Measurements from ENCODE around the gene FARP1. TPM values are rescaled to one million over a fixed set of nuclear protein-coding genes. Genes with fewer than 3 reads are reported as not detected.

Gene FARP1
- total RNA-seq, 6 experiments from 2014 or later = 44.9 to 104 (median 80.0) TPM

DNA sequence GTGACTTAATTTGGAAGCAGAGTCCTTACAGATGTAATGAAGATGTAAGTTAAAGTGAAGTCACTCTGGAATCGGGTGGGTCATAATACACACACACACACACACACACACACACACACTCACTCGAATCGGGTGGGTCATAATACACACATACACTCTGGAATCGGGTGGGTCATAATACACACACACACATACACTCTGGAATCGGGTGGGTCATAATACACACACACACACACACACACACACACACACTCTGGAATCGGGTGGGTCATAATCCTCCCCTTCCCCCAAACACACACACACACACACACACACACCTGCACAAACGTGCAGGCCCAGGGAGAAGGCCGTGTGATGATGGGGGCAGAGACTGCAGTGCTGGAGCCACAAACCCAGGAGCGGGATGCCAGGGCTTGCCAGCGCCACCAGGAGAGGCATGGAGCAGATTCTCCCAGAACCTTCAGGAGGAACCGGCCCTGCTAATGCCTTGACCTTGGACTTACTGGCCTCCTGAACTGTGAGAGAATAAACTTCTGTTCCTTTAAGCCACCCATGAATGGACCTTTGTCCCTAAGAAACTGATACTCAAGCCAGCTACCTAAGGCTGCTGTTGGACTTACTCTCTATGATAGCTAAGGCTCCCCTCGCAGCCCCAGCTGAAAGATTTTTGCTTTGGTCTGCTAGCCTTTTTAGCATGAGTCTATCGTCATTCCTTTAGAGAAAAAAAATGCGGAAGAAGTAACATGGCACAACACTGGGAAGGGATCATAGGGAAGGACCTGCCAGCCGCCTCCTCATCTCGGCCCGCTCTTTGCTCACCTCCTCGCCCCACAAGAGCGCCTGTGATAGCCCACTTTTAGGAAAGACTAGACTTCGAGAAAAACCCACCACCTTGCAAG, 170.4 kb downstream of the FARP1 start:
- no peaks in the 10 kb centered on the region for H3K36me3 ChIP-seq
- H3K27ac ChIP-seq = peak overlapping the region in 1 of 3 donors; percentile 29
- no peak for TF ChIP-seq POLR2A (IDR thresholded peaks at IDR 0.05)
- peak; percentile 2 to 38 (median 16) for ATAC-seq
- 88% methylated on average over 16 of the region's 20 CpGs for WGBS (ENCODE audit: insufficient coverage, low coverage, low lambda C conversion rate, missing lambda C conversion rate)
- H3K4me1 ChIP-seq = peaks cover 0 to 42% (median 14%) of the 10 kb centered on the region in 4 donors
- DNase-seq = no peak
- H3K9me3 ChIP-seq = no peaks in the 10 kb centered on the region
- H3K27me3 ChIP-seq = no peaks in the 10 kb centered on the region
- intact Hi-C loops (cut with DNase I) = no loop called here
- no peak overlapping the region for H3K4me3 ChIP-seq

- ATAC-seq (peak; percentile 36 to 69 (median 62)), DNase-seq (peak in 2 of 3 donors; percentile 62 to 65)
- H3K9me3 ChIP-seq = no peaks in the 10 kb centered on the region
- H3K36me3 ChIP-seq = no peaks in the 10 kb centered on the region
- 29% methylated on average over 6 of the region's 6 CpGs for WGBS (ENCODE audit: insufficient coverage, low coverage, low lambda C conversion rate, missing lambda C conversion rate)
- no peaks in the 10 kb centered on the region for H3K27me3 ChIP-seq
- TF ChIP-seq POLR2A (IDR thresholded peaks at IDR 0.05) = no peak
- TF ChIP-seq, protein P1, sequence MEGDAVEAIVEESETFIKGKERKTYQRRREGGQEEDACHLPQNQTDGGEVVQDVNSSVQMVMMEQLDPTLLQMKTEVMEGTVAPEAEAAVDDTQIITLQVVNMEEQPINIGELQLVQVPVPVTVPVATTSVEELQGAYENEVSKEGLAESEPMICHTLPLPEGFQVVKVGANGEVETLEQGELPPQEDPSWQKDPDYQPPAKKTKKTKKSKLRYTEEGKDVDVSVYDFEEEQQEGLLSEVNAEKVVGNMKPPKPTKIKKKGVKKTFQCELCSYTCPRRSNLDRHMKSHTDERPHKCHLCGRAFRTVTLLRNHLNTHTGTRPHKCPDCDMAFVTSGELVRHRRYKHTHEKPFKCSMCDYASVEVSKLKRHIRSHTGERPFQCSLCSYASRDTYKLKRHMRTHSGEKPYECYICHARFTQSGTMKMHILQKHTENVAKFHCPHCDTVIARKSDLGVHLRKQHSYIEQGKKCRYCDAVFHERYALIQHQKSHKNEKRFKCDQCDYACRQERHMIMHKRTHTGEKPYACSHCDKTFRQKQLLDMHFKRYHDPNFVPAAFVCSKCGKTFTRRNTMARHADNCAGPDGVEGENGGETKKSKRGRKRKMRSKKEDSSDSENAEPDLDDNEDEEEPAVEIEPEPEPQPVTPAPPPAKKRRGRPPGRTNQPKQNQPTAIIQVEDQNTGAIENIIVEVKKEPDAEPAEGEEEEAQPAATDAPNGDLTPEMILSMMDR (IDR thresholded peaks at IDR 0.05) = no peak
- intact Hi-C loops (cut with DNase I) = no loop called here
- H3K4me3 ChIP-seq = no peak overlapping the region
- H3K27ac ChIP-seq = peak overlapping the region in 1 of 3 donors; percentile 29
- peaks cover 0 to 43% (median 13%) of the 10 kb centered on the region in 4 donors for H3K4me1 ChIP-seq
Observed at GRCh38 chr13:98313922-98314292, 171.0 kb downstream of the FARP1 start.

DNA sequence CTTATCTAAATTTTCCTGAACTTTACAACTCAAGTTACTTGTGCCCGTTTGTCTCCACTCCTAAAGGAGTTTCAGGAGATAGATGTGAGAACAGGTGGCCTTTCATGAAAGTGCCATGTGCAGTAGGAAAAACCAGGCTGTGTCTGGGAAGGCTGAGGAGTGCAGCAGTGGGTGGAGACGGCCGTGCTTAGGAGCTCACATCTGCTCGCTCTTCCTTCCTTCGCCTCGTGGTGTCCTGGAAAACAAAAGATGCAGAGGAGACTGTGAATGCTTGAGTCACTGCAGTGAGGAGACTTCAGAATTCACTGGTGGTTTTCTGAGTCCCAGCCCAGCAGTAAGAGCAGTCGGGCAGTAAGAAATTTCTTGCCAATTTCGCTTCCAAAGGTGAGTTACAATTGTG, 172.6 kb downstream of the FARP1 start:
- ATAC-seq (peak in 3 of 4 donors; percentile 14 to 59 (median 26)), DNase-seq (no peak)
- H3K4me1 ChIP-seq = peaks cover 0 to 38% (median 10%) of the 10 kb centered on the region in 4 donors
- TF ChIP-seq POLR2A (IDR thresholded peaks at IDR 0.05) = no peak
- TF ChIP-seq, protein P1 (IDR thresholded peaks at IDR 0.05) = no peak
- WGBS (ENCODE audit: insufficient coverage, low coverage, low lambda C conversion rate, missing lambda C conversion rate) = 66% methylated on average over 8 of the region's 8 CpGs
- H3K9me3 ChIP-seq = no peaks in the 10 kb centered on the region
- intact Hi-C loops (cut with DNase I) = no loop called here
- no peak overlapping the region for H3K4me3 ChIP-seq
- no peaks in the 10 kb centered on the region for H3K27me3 ChIP-seq
- no peak overlapping the region for H3K27ac ChIP-seq
- no peaks in the 10 kb centered on the region for H3K36me3 ChIP-seq

DNA sequence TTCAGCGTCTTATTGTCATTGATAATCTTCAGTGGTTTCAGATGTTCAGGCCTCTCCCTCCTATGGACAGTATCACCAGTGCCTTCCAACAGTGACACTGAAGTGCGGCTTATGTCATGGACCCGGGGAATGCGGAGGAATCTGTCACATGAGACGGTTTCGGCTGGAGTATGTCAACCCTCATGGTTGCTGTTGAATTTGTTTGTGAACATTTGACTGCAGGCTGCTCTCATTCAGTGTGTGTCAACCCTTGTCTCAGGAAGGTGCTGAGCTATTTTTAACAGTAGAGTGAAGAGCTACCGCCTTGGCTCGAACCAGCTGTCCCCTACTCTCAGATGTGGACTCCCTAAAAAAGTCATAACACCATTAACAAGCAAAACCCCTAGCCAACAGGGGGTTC, 173.0 kb downstream of the FARP1 start:
- no peak for ATAC-seq
- TF ChIP-seq, protein P1 (IDR thresholded peaks at IDR 0.05) = no peak
- no peak for TF ChIP-seq POLR2A (IDR thresholded peaks at IDR 0.05)
- H3K4me3 ChIP-seq = no peak overlapping the region
- 65% methylated on average over 7 of the region's 8 CpGs for WGBS (ENCODE audit: insufficient coverage, low coverage, low lambda C conversion rate, missing lambda C conversion rate)
- H3K4me1 ChIP-seq = peaks cover 0 to 34% (median 9%) of the 10 kb centered on the region in 4 donors
- intact Hi-C loops (cut with DNase I) = no loop called here
- no peaks in the 10 kb centered on the region for H3K36me3 ChIP-seq
- no peak overlapping the region for H3K27ac ChIP-seq
- H3K9me3 ChIP-seq = no peaks in the 10 kb centered on the region
- no peaks in the 10 kb centered on the region for H3K27me3 ChIP-seq
- no peak for DNase-seq

GRCh38 chr13:98317573-98318171, 174.8 kb downstream of the FARP1 start:
- H3K4me3 ChIP-seq = no peak overlapping the region
- no peaks in the 10 kb centered on the region for H3K36me3 ChIP-seq
- WGBS (ENCODE audit: insufficient coverage, low coverage, low lambda C conversion rate, missing lambda C conversion rate) = 85% methylated on average over 2 of the region's 3 CpGs
- ATAC-seq = no peak
- H3K9me3 ChIP-seq = no peaks in the 10 kb centered on the region
- no peak for TF ChIP-seq POLR2A (IDR thresholded peaks at IDR 0.05)
- TF ChIP-seq, protein P1 (IDR thresholded peaks at IDR 0.05) = no peak
- H3K4me1 ChIP-seq = peaks cover 0 to 21% (median 3%) of the 10 kb centered on the region in 4 donors
- H3K27me3 ChIP-seq = no peaks in the 10 kb centered on the region
- no peak overlapping the region for H3K27ac ChIP-seq
- DNase-seq = no peak
- intact Hi-C loops (cut with DNase I) = no loop called here
